Tibial nerve (tissue), 4 donors: ENCODE results near the gene GPR162.

Source experiments
- CTCF ChIP-seq, 5 experiments: fragments of 200-600 bp in 3 of 5; fragments of 450-650 bp in 2 of 5; sonication (generic) in 3 of 5; IDR thresholded peaks; one replicate each; pipeline ENCODE4 v1.5.1; 2016 to 2019; ENCODE audit warnings: antibody characterized with exemption in 5 of 5, mild to moderate bottlenecking in 3 of 5, moderate library complexity in 2 of 5
- EP300 ChIP-seq, 2 donors: sonication (generic); formaldehyde crosslinking; IDR thresholded peaks; one replicate each; pipeline ENCODE4 v1.6.1; 2017; ENCODE audit warnings: antibody characterized with exemption in 2 of 2, mild to moderate bottlenecking in 1 of 2
- POLR2A ChIP-seq, 2 donors: fragments of 450-650 bp; IDR thresholded peaks; one replicate each; pipeline ENCODE4 v1.6.1; 2017; ENCODE audit warnings: antibody characterized with exemption in 2 of 2, mild to moderate bottlenecking in 2 of 2, moderate library complexity in 2 of 2

GRCh38 chr12:6778574-6779550, 42.8 kb upstream of the GPR162 start:
- TF ChIP-seq CTCF (IDR thresholded peaks at IDR 0.05): peak; percentile 92 to 99 (median 96)
- peak; percentile 70 to 80 for TF ChIP-seq EP300 (IDR thresholded peaks at IDR 0.05)
- TF ChIP-seq POLR2A (IDR thresholded peaks at IDR 0.05): peak in 1 of 2 donors; percentile 14
